HEK293T (cell line): ENCODE results near the gene LAMB2.
A peak's percentile ranks its signal among the peaks of the same experiment; 100 is the strongest.

Experiments
- CTCF ChIA-PET: fragments of 350-600 bp; formaldehyde crosslinking; extraction: SDS; loops from one replicate; lab custom pipeline; 2021; ENCODE audit warnings: antibody characterized with exemption, inconsistent platforms; lab: Yijun Ruan, JAX
- POLR2A ChIA-PET: fragments of 350-600 bp; formaldehyde crosslinking; extraction: SDS; loops from one replicate; lab custom pipeline; 2020; ENCODE audit warnings: antibody characterized with exemption, inconsistent platforms; lab: Yijun Ruan, JAX
- DNase-seq: peaks from one replicate; pipeline ENCODE4 v3.0.0; 2012; ENCODE audit warnings: mixed read lengths; ENCODE audit errors: extremely low spot score
- ARNT ChIP-seq: fragments of 450-650 bp; IDR thresholded peaks from 2 replicates; pipeline ENCODE4 v1.6.1; 2017; ENCODE audit warnings: mild to moderate bottlenecking
- BHLHE40 ChIP-seq: fragments of 450-650 bp; IDR thresholded peaks from 2 replicates; pipeline ENCODE4 v1.6.1; 2016; ENCODE audit warnings: mild to moderate bottlenecking, moderate library complexity, borderline replicate concordance
- CTBP1 ChIP-seq: fragments of 450-650 bp; IDR thresholded peaks from 2 replicates; pipeline ENCODE4 v1.6.1; 2016; ENCODE audit warnings: borderline replicate concordance
- ELF4 ChIP-seq: fragments of 450-650 bp; IDR thresholded peaks from 2 replicates; pipeline ENCODE4 v1.6.1; 2017; ENCODE audit warnings: antibody characterized with exemption
- FOXA1 ChIP-seq: fragments of 450-650 bp; IDR thresholded peaks from 2 replicates; pipeline ENCODE4 v1.6.1; 2016; ENCODE audit warnings: mild to moderate bottlenecking
- FOXK2 ChIP-seq: fragments of 450-650 bp; IDR thresholded peaks from 2 replicates; pipeline ENCODE4 v1.6.1; 2016; ENCODE audit warnings: mild to moderate bottlenecking
- FOXM1 ChIP-seq: fragments of 450-650 bp; IDR thresholded peaks from 2 replicates; pipeline ENCODE4 v1.6.1; 2017; ENCODE audit warnings: mild to moderate bottlenecking, borderline replicate concordance
- HDGF ChIP-seq: fragments of 450-650 bp; IDR thresholded peaks from 2 replicates; pipeline ENCODE4 v1.6.1; 2017; ENCODE audit warnings: antibody characterized with exemption, borderline replicate concordance
- L3MBTL2 ChIP-seq: fragments of 450-650 bp; conservative IDR thresholded peaks from 2 replicates; pipeline ENCODE4 v1.6.1; 2016; ENCODE audit warnings: mild to moderate bottlenecking
- LEF1 ChIP-seq: fragments of 450-650 bp; IDR thresholded peaks from 2 replicates; pipeline ENCODE4 v1.6.1; 2017; ENCODE audit warnings: mild to moderate bottlenecking, borderline replicate concordance
- NFRKB ChIP-seq: fragments of 450-650 bp; IDR thresholded peaks from 2 replicates; pipeline ENCODE4 v1.6.1; 2016; ENCODE audit warnings: mild to moderate bottlenecking, moderate library complexity
- PKNOX1 ChIP-seq: fragments of 450-650 bp; IDR thresholded peaks from 2 replicates; pipeline ENCODE4 v1.6.1; 2016
- SP1 ChIP-seq: fragments of 450-650 bp; IDR thresholded peaks from 2 replicates; pipeline ENCODE4 v1.6.1; 2017
- SUZ12 ChIP-seq: fragments of 450-650 bp; IDR thresholded peaks from 2 replicates; pipeline ENCODE4 v1.6.1; 2016; ENCODE audit warnings: mild to moderate bottlenecking
- TARDBP ChIP-seq: fragments of 450-650 bp; IDR thresholded peaks from 2 replicates; pipeline ENCODE4 v1.6.1; 2016
- ZNF384 ChIP-seq: fragments of 450-650 bp; IDR thresholded peaks from 2 replicates; pipeline ENCODE4 v1.6.1; 2016

Gene LAMB2

DNA sequence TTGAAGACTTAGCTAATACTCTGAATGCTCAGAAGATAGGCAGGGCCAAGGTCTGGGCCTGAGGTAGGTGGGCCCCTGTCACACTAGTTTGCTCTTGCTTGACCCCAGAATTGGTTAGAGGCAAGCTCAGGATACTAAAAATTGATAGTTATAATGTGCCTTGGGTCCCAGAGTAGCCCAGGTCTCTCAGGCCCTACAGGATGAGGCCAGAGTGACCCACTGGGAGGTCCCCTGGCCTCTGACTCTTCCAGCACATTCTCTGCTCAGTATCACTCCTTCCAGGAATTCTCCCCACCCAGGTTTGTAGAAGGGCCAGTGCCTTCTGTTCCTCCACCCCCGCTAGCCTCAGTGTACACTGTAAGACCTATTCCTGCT is 37.9 kb upstream of the LAMB2 start:
- POLR2A ChIA-PET = interaction anchor here (0.8 to 2.5 kb wide), 4 partner anchors 13 to 169 kb away, joined by 3 to 15 read pairs (median 4); partner anchors contain the start of genes USP19, USP4 and WDR6
- TF ChIP-seq SUZ12 (no peak), FOXA1 (no peak), L3MBTL2 (no peak), CTBP1 (no peak), ZNF384 (no peak), LEF1 (no peak), HDGF (no peak)
- CTCF ChIA-PET = interaction anchor here (0.6 to 1.0 kb wide), 3 partner anchors 72 to 278 kb away, joined by 3 read pairs; partner anchors contain the start of gene USP4
- DNase-seq = no peak

- TF ChIP-seq ELF4 = no peak
- TF ChIP-seq HDGF = no peak
- no peak for TF ChIP-seq TARDBP
- no peak for TF ChIP-seq LEF1
- no peak for TF ChIP-seq NFRKB
- no peak for TF ChIP-seq ARNT
- TF ChIP-seq SP1 = no peak
- TF ChIP-seq CTBP1 = no peak
- no peak for TF ChIP-seq L3MBTL2
- TF ChIP-seq FOXA1 = no peak
- no peak for TF ChIP-seq BHLHE40
- TF ChIP-seq FOXK2 = no peak
- no peak for TF ChIP-seq PKNOX1
- no peak for TF ChIP-seq FOXM1
- no peak for TF ChIP-seq SUZ12
- POLR2A ChIA-PET = no interaction called here
- no peak for DNase-seq
- CTCF ChIA-PET = no interaction called here
Observed at GRCh38 chr3:49166752-49167556, 34.1 kb upstream of the LAMB2 start.

GRCh38 chr3:49165771-49166751 is 33.2 kb upstream of the LAMB2 start, which contains the start of gene CCDC71:
Gene CCDC71, minus strand, starts transcription at chr3:49166331. Its CDS starts 2,123 bp downstream, at chr3:49164208.
- TF ChIP-seq FOXM1 (no peak), FOXK2 (no peak), HDGF (no peak), L3MBTL2 (peak; percentile 62), FOXA1 (no peak), ELF4 (peak; percentile 81), ARNT (no peak)
- POLR2A ChIA-PET = interaction anchor here (1.5 kb wide), 1 partner anchor 45 kb away, joined by 7 read pairs; the partner anchor contains the start of gene USP19
- peak; percentile 91 for DNase-seq
- CTCF ChIA-PET = no interaction called here

- POLR2A ChIA-PET = interaction anchor here (0.7 to 1.6 kb wide), 3 partner anchors 33 to 175 kb away, joined by 3 to 7 read pairs (median 4); partner anchors contain the start of genes LAMB2, USP19 and USP4
- TF ChIP-seq FOXA1 (no peak), ELF4 (no peak)
- no peak for DNase-seq
- CTCF ChIA-PET = no interaction called here
Observed at GRCh38 chr3:49164983-49165720, 32.3 kb upstream of the LAMB2 start.

DNA sequence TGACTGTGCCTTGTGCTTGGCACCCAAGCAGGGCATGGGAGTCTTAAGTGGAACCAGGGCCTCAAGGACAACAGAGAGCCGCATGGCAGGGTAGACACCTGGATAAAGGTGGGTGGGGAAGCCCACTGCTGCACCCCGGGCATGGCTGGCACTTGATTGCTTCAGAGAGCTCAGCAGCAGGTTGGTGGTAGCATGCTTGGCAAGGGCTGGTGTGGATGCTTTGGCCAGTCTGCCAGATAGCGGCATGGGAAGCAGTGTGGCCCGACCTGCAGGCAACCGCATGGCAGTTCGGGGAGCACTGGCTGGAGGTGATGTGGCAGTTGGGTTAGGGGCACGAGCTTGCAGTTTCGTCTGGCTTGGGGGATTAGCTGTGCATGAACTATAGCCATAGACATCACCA is 30.8 kb upstream of the LAMB2 start:
- ChIA-PET POLR2A (interaction anchor here (0.8 to 1.6 kb wide), 2 partner anchors 31 to 43 kb away, joined by 3 to 4 read pairs; partner anchors contain the start of genes LAMB2 and USP19), CTCF (no interaction called here)
- TF ChIP-seq FOXM1 = no peak
- TF ChIP-seq CTBP1 = no peak
- TF ChIP-seq FOXA1 = no peak
- no peak for TF ChIP-seq HDGF
- no peak for TF ChIP-seq L3MBTL2
- no peak for TF ChIP-seq TARDBP
- no peak for TF ChIP-seq ZNF384
- no peak for TF ChIP-seq SP1
- no peak for TF ChIP-seq BHLHE40
- DNase-seq = no peak

- DNase-seq = no peak
- POLR2A ChIA-PET = interaction anchor here (1.0 kb wide), 1 partner anchor 156 kb away, joined by 3 read pairs; the partner anchor contains the start of gene WDR6
- CTCF ChIA-PET = no interaction called here
- TF ChIP-seq CTBP1 = no peak
- TF ChIP-seq LEF1 = no peak
- TF ChIP-seq FOXM1 = no peak
- no peak for TF ChIP-seq BHLHE40
- TF ChIP-seq HDGF = no peak
- no peak for TF ChIP-seq SP1
- TF ChIP-seq ZNF384 = no peak
Observed at GRCh38 chr3:49162751-49163419, 30.0 kb upstream of the LAMB2 start.
